K562 (cell line): ENCODE results near the gene HTR2B. TPM values are rescaled to one million over a fixed set of nuclear protein-coding genes. Genes with fewer than 3 reads are reported as not detected.

Experiments
- ATAC-seq: fragments of 200-7000 bp; cut with Tn5 transposase; 3 replicates; pipeline ENCODE4 v1.9.1; 2020; ENCODE audit warnings: moderate library complexity
- BruUV-seq: library from RNA; stranded (reverse); fragments of 400-500 nt; replicated peaks from 2 replicates; lab custom pipeline; 2021; lab: Mats Ljungman, UMichigan
- CTCF ChIA-PET: fragments of 300-600 bp; formaldehyde crosslinking; extraction: SDS; loops from one replicate; lab custom pipeline; 2021; ENCODE audit warnings: low intra/inter-chr PET ratio; lab: Yijun Ruan, JAX
- POLR2A ChIA-PET: fragments of 300-600, 350-650 bp; sonication (Branson Sonifier 250); formaldehyde crosslinking; extraction: SDS; loops from one replicate; lab custom pipeline; 2021; ENCODE audit warnings: antibody characterized with exemption, inconsistent platforms; lab: Yijun Ruan, JAX
- DNase-seq, 4 experiments: peaks; one replicate each; pipeline versions ENCODE4 v3.0.0 to v3.0.0-alpha.2; 2011 to 2018; ENCODE audit warnings: low spot score in 3 of 4, mixed read lengths in 3 of 4; ENCODE audit errors: extremely low read depth in 1 of 4
- FAIRE-seq: peaks from 2 replicates; lab custom pipeline; 2011; peaks lifted over from hg19 to GRCh38; lab: Jason Lieb, UNC
- H2AFZ ChIP-seq: 2 replicates; pipeline ENCODE4 v1.6.0; 2011; ENCODE audit warnings: low read depth, low read length, control low read depth, inconsistent platforms
- H3K27ac ChIP-seq: fragments of 200-600 bp; 3 replicates; pipeline ENCODE4 v1.8.0; 2011; ENCODE audit warnings: low read depth, mild to moderate bottlenecking, control low read depth, inconsistent platforms, low read length, moderate library complexity, mixed read lengths; ENCODE audit errors: extremely low read depth
- H3K27me3 ChIP-seq, 2 experiments: fragments of 300-600 bp in 1 of 2; 2 replicates in 1 of 2; 3 replicates in 1 of 2; pipeline versions ENCODE4 v1.6.0 to v1.8.0; 2011; ENCODE audit warnings: inconsistent platforms in 2 of 2, low read length in 2 of 2, mild to moderate bottlenecking in 1 of 2, mixed read lengths in 1 of 2, moderate library complexity in 1 of 2; ENCODE audit not compliant: control insufficient read depth in 2 of 2, insufficient read depth in 2 of 2
- H3K36me3 ChIP-seq: fragments of 300-600 bp; 3 replicates; pipeline ENCODE4 v1.8.0; 2011; ENCODE audit warnings: mild to moderate bottlenecking, low read length, inconsistent platforms; ENCODE audit not compliant: control insufficient read depth, insufficient read depth
- H3K4me1 ChIP-seq, 2 experiments: fragments of 200-600 bp in 1 of 2; replicated peaks in 1 of 2; 2 replicates in 1 of 2; 3 replicates in 1 of 2; pipeline versions ENCODE4 v1.5.1 to v1.8.0; 2011; ENCODE audit warnings: inconsistent platforms in 2 of 2, low read length in 2 of 2, mild to moderate bottlenecking in 1 of 2, mixed read lengths in 1 of 2, moderate library complexity in 1 of 2; ENCODE audit not compliant: control insufficient read depth in 2 of 2, insufficient read depth in 2 of 2
- H3K4me2 ChIP-seq: 2 replicates; pipeline ENCODE4 v1.6.1; 2011; ENCODE audit warnings: low read length, control low read depth, inconsistent platforms, mixed read lengths; ENCODE audit not compliant: insufficient read depth
- H3K4me3 ChIP-seq: fragments of 200-600 bp; sonication (generic), shearing (Covaris generic); 2 replicates; pipeline ENCODE4 v1.5.1; 2016; ENCODE audit warnings: control low read depth, inconsistent platforms
- H3K79me2 ChIP-seq: fragments of 200-600 bp; 3 replicates; pipeline ENCODE4 v1.8.0; 2011; ENCODE audit warnings: low read length, inconsistent platforms; ENCODE audit not compliant: control insufficient read depth, insufficient read depth
- H3K9ac ChIP-seq, 2 experiments: 2 replicates each; pipeline versions ENCODE4 v1.6.0 to v1.6.1; 2011; ENCODE audit warnings: low read depth in 2 of 2, low read length in 2 of 2, control low read depth in 1 of 2, inconsistent platforms in 1 of 2, mild to moderate bottlenecking in 1 of 2, mixed read lengths in 1 of 2; ENCODE audit not compliant: insufficient read depth in 1 of 2
- H3K9me1 ChIP-seq: one replicate; pipeline ENCODE4 v1.6.0; 2011; ENCODE audit warnings: inconsistent platforms, mild to moderate bottlenecking, low read length, moderate library complexity; ENCODE audit not compliant: control insufficient read depth, insufficient read depth
- H3K9me3 ChIP-seq: replicated peaks from 2 replicates; pipeline ENCODE4 v1.5.1; 2011; ENCODE audit warnings: low read depth, low read length, inconsistent platforms; ENCODE audit not compliant: control insufficient read depth, insufficient read depth
- H4K20me1 ChIP-seq: replicated peaks from 2 replicates; pipeline ENCODE4 v1.6.1; 2011; ENCODE audit warnings: low read length, inconsistent platforms, mixed read lengths; ENCODE audit not compliant: control insufficient read depth, insufficient read depth
- EP300 ChIP-seq: IDR thresholded peaks from 2 replicates; pipeline ENCODE4 v1.6.1; 2012; ENCODE audit warnings: low read length, improper control_type of control experiment
- MNT ChIP-seq, 2 experiments: fragments of 450-650 bp; conservative IDR thresholded peaks; 2 replicates each; pipeline ENCODE4 v1.6.1; 2017; ENCODE audit warnings: mild to moderate bottlenecking in 2 of 2, moderate library complexity in 2 of 2
- WHSC1 ChIP-seq: IDR thresholded peaks from one replicate; pipeline ENCODE4 v1.6.1; 2012; ENCODE audit warnings: low read length, control low read depth, inconsistent platforms
- ZBED1 ChIP-seq: IDR thresholded peaks from 2 replicates; pipeline ENCODE4 v1.6.1; 2014
- WGBS: fragments of 100-300 bp; shearing (Covaris generic); methylation state at CpG from one replicate; pipeline ENCODE4 v1.1.6; 2016; ENCODE audit warnings: low coverage, mixed read lengths; ENCODE audit not compliant: insufficient coverage; ENCODE audit errors: missing lambda C conversion rate; 5-methylcytosine and 5-hydroxymethylcytosine counted together
- in situ Hi-C: fragments of 300-500 bp; cut with MboI; formaldehyde crosslinking; loops from 4 replicates; pipeline ENCODE4 v1.15.0; 2018; ENCODE audit warnings: inconsistent platforms, mixed read lengths
- intact Hi-C: fragments of 100-400 bp; cut with micrococcal nuclease; formaldehyde crosslinking; loops from 2 replicates; pipeline ENCODE4 v1.14.2; 2022
- polyA plus RNA-seq, 8 experiments: library from polyadenylated mRNA; depleted of rRNA in 4 of 8; stranded (reverse) in 5 of 8; unstranded in 3 of 8; fragments of >200 nt; fragmentation: Nextera tagmentation in 2 of 8; fragmentation: Illumina TruSeq in 1 of 8; extraction: Ambion mirVana in 2 of 8; extraction: Trizol in 1 of 8; gene quantifications; 2 replicates each; pipeline versions ENCODE4 v1.2.1 to v1.2.3, GENCODE V29; 2011 to 2014; ENCODE audit warnings: inconsistent platforms in 1 of 8, missing spikeins in 1 of 8
- total RNA-seq, 7 experiments: library from RNA; depleted of rRNA in 6 of 7; stranded (reverse); fragments of >200 nt in 6 of 7; fragmentation: Illumina TruSeq in 2 of 7; extraction: Trizol in 2 of 7; gene quantifications; 2 replicates each; pipeline versions ENCODE4 v1.2.1 to v1.2.3, GENCODE V29; 2011 to 2021; ENCODE audit warnings: low replicate concordance in 1 of 7

The HTR2B gene
- total and polyA plus RNA-seq, 9 of the 15 experiments (the other 6 are each of a cell fraction or from before 2014, with no cell fraction given), result not detected

DNA sequence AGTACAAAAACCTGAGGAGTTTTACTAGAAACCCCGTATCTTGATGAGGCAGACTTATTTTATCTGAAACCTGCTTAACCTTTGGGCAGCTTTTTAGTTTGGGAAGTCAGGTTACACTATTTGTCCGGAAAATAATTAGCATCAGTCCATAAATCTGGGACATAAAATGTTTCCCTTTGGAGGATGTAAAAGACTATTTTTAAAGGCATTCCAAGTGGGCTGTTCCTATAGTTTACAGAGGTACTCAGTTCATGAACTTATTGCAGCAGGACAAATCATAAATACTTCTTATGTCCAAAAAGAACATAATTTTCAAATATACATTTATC is 6.3 kb downstream of the HTR2B start:
- Histone ChIP-seq H3K79me2 (0 out of 3 replicates have a peak, but pooled peaks cover 2% of the 10 kb centered on the region), H3K4me1 (no peaks in the 10 kb centered on the region), H3K9ac (no peak overlapping the region), H3K4me2 (no peak overlapping the region), H3K27ac (no peak overlapping the region), H3K9me3 (no peaks in the 10 kb centered on the region), H4K20me1 (no peaks in the 10 kb centered on the region), H3K27me3 (no peaks in the 10 kb centered on the region), H3K9me1 (no peaks in the 10 kb centered on the region), H3K36me3 (peaks cover 4% of the 10 kb centered on the region; the same call in 2 of the 3 replicates), H2AFZ (no peak overlapping the region), H3K4me3 (no peak overlapping the region)
- in situ Hi-C loops, result no loop called here
- no TSS peak for BruUV-seq
- 92% methylated on average over 2 of the region's 2 CpGs for WGBS
- ChIA-PET CTCF (no interaction called here), POLR2A (interaction anchor here (0.7 kb wide), 1 partner anchor 255 kb away, joined by 3 read pairs; no protein-coding TSS in a partner anchor)
- no peak for FAIRE-seq
- no peak for DNase-seq
- intact Hi-C loops, result no loop called here
- ATAC-seq, result no peak
- TF ChIP-seq EP300, result no peak
- no peak for TF ChIP-seq WHSC1
- TF ChIP-seq, all 486 proteins: peak for 0

DNA sequence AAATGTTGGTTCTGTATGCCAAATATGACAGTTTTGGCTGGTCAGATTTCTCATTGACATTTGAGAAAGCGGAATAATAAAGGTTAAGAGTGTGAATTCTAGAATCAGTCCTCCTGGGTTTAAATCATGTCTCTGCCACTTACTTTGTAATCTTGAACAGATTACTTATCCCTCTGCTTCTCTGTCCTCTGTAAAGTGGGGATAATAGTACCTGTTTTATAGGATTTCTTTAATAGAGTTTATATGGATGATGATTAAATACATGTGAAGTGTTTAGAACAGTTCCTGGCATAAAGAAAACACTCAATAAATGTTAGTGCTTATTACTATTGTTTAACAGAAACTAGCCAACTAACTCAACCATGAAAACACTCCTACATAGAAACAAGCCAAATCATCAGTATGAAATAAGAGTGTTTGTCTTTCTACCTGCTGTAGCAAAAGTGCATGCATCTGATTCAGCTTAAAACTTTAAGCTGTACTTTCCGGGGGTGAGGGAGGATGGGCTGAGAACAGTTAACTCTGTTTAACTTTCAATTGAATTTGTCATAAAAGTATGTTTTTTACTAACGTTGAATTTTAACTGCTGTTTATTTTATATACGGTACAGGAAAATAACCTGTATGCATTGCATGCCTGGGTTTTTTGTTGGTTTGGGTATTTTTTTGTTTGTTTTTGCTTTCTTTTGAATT is 6.8 kb downstream of the HTR2B start:
- no TSS peak for BruUV-seq
- no peak for DNase-seq
- peaks cover 8% of the 10 kb centered on the region; the same call in 2 of the 3 replicates for H3K36me3 ChIP-seq
- CTCF ChIA-PET, result no interaction called here
- 91% methylated on average over 4 of the region's 4 CpGs for WGBS
- H3K4me1 ChIP-seq, result no peaks in the 10 kb centered on the region
- H3K4me2 ChIP-seq, result no peak overlapping the region
- POLR2A ChIA-PET, result no interaction called here
- no peaks in the 10 kb centered on the region for H3K9me3 ChIP-seq
- intact Hi-C loops (no loop called here), in situ Hi-C loops (no loop called here)
- FAIRE-seq, result no peak
- H3K9me1 ChIP-seq, result no peaks in the 10 kb centered on the region
- no peak for ATAC-seq
- H3K9ac ChIP-seq, result no peak overlapping the region
- no peak for TF ChIP-seq ZBED1
- no peak for TF ChIP-seq MNT (conservative IDR thresholded peaks at IDR 0.05)
- no peak overlapping the region for H2AFZ ChIP-seq
- no peaks in the 10 kb centered on the region for H3K27me3 ChIP-seq
- H3K4me3 ChIP-seq, result no peak overlapping the region
- no peak overlapping the region for H3K27ac ChIP-seq
- no peaks in the 10 kb centered on the region for H4K20me1 ChIP-seq
- H3K79me2 ChIP-seq, result no peaks in the 10 kb centered on the region
